Measurements from ENCODE around the gene DARS1.

DARS1 gene

GRCh38 chr2:136015699-136016098, 30.3 kb upstream of the DARS1 start:
- no peak for DNase-seq

GRCh38 chr2:136014411-136014810, 29.0 kb upstream of the DARS1 start:
- no peak for DNase-seq

GRCh38 chr2:136013955-136014354, 28.5 kb upstream of the DARS1 start:
- peak; percentile 58 to 65 (median 63) for DNase-seq

GRCh38 chr2:136013136-136013685, 27.8 kb upstream of the DARS1 start:
- DNase-seq: peak in 2 of 3 donors; percentile 23 to 55

GRCh38 chr2:136012315-136012714, 26.9 kb upstream of the DARS1 start:
- peak; percentile 34 to 47 (median 40) for DNase-seq

- DNase-seq: no peak
These were observed 24.7 kb upstream of the DARS1 start for GRCh38 chr2:136010126-136010525.

GRCh38 chr2:136008205-136008865, 22.9 kb upstream of the DARS1 start:
- DNase-seq: peak; percentile 94 to 95 (median 94)

- DNase-seq: no peak
These were observed 21.2 kb upstream of the DARS1 start for GRCh38 chr2:136006658-136007057.

- peak; percentile 57 to 77 (median 74) for DNase-seq
These were observed 20.2 kb upstream of the DARS1 start for GRCh38 chr2:136005462-136006196.

- no peak for DNase-seq
These were observed 19.5 kb upstream of the DARS1 start for GRCh38 chr2:136004965-136005364.

- peak; percentile 27 to 61 (median 27) for DNase-seq
These were observed 15.7 kb upstream of the DARS1 start for GRCh38 chr2:136001131-136001530.

- DNase-seq: no peak
These were observed 15.1 kb upstream of the DARS1 start for GRCh38 chr2:136000502-136000901.

GRCh38 chr2:135999899-136000298, 14.5 kb upstream of the DARS1 start:
- DNase-seq: no peak

GRCh38 chr2:135998879-135999278, 13.5 kb upstream of the DARS1 start:
- DNase-seq: no peak

- DNase-seq: peak; percentile 73 to 80 (median 75)
These were observed 12.0 kb upstream of the DARS1 start for GRCh38 chr2:135997380-135997779.

- no peak for DNase-seq
These were observed 10.9 kb upstream of the DARS1 start for GRCh38 chr2:135996304-135996703.

- DNase-seq: no peak
These were observed 8.9 kb upstream of the DARS1 start for GRCh38 chr2:135994281-135994680.

GRCh38 chr2:135993421-135993820, 8.0 kb upstream of the DARS1 start:
- DNase-seq: no peak

GRCh38 chr2:135991861-135992260, 6.4 kb upstream of the DARS1 start:
- DNase-seq: no peak

GRCh38 chr2:135987441-135987840, 2.0 kb upstream of the DARS1 start:
- DNase-seq: no peak

- no peak for DNase-seq
These were observed 1.1 kb upstream of the DARS1 start for GRCh38 chr2:135986507-135986906.

GRCh38 chr2:135985826-135986393, 484 bp upstream of the DARS1 start:
- peak; percentile 92 to 93 (median 93) for DNase-seq

- DNase-seq: peak in 1 of 3 donors; percentile 24
These were observed 1.0 kb downstream of the DARS1 start for GRCh38 chr2:135984199-135985017.
